HG02840 (cell line): ENCODE data around the gene ZDHHC13.

Experiments
- ATAC-seq: cut with Tn5 transposase; IDR thresholded peaks from one replicate; pipeline ENCODE4 v1.9.1; 2021; ENCODE audit warnings: mild to moderate bottlenecking, moderate library complexity, moderate number of reproducible peaks; ENCODE audit not compliant: unreplicated experiment, low FRiP score

Gene ZDHHC13

DNA sequence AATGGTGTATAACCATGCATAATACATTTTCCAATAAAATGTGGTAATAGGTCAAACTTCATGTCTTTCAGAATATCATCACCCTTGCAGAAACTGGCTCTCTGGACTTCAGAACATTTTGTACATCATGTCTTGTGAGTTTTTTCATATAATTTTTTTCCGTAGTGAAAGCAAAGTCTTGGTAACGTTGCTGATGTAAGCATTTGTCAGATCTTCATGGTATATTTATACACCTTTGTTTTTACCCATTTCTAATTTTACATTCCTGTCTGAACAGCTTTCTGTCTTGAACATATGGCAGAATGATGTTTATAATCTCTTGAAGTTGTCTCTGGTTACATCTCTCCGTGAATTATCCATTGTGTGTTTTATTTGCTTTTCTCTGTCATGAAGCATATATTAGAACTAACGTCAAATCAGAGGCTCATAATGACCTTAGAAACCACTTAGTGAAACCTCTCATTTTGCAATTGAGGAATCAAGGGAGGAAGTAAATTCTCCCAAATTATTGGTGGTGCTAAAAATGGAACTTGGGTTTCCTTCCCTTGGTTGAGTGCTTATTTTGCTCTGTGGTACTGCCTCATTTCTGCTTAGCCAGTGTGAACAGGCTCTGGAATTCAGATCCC is 47.4 kb downstream of the ZDHHC13 start:
- ATAC-seq = no peak

DNA sequence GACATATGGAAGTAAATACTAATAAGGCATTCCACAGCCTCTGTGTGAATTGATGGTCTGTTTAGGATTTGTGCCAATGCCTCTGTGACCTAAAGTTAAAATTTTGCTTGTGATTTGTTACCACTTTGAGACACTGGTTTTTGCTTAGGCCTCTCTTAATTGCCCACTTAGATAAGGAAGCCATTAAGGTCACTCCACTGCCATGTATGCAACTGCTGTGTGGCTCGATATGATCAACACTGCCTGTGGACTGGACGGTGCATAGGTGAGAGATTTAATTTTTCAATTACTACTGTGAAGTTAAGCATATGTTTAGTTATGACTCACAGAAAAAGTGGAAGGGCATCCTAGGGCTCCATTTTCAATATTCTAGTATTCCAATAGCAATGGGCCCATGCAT is 47.9 kb downstream of the ZDHHC13 start:
- no peak for ATAC-seq

DNA sequence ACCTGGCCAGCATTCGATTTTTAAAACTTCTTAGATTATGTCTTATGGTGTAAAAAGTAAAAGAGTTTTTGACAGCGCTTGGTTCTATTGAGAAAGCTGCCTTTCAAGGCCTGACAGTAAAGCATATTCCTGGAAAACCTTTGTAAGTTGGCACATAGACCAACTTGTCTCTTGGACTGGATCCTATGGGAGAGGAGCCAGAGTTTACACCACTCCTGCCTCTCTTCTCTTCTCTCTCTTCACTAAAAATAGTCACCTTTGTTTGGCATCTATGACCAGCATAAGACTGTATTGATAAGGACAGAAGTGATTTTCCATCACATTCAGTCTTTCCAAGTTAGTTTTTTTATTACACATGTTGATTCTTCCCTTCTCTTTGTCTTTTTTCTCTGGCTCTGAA is 51.1 kb downstream of the ZDHHC13 start:
- ATAC-seq = no peak

DNA sequence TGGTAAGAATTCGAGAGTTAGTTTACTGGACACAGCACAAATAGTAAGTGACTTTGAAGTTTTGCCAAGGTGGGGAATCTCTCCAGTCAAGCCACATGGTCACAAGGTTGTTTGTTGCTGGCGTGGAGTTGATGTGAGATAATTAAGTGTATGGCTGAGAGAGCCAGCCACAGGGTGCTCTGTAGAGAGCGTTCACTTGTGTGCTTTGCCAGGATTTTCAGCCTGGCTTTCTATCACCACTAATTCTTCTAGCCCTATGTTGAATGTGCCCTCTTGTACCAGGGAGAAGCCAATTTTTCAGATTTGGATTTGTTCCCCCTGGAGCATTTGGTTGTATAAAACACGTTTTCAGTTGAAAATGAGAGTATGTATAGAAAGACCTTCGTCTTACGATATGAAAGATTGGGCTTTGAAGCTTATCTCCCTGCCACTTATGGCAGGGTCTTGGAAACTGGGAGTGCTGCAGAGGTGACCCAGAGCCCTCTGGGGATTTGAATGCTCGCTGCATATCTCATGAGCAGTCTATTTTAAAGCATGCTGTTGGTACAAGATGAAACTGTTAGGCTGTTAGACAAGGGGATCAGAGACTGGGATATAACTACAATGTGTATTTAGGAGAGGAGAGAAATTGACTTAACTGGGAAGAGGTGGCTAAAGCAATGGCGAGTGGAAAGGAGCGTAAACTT is 56.2 kb downstream of the ZDHHC13 start:
- ATAC-seq = no peak

DNA sequence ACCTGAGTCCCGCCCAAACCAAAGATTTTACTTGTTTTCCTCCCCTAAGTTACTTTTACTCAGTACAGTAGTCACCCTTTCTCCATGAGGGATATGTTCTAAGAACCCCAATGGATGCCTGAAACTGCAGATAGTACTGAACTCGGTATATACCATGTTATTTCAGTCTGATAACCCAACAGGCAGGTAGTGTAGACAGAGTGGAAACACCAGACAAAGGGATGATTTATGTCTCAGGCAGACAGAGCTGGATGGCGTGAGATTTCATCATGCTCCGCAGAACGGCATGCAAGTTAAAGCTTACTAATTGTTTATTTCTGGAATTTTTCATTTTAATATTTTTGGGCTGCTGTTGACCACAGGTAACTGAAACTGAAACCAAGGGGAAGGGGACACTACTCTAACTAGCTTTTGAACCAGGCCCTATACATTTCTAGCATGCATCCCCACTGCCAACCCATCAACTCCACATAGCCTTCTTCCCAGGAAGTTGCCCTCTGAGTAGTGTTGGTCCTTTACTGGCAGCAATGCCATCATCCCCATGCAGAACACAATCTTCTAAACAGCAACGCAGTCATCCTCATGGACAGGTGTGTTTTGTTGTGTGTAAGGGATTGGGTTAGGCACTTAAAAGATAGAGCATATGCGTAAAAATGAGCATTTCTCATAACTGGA is 57.1 kb downstream of the ZDHHC13 start:
- ATAC-seq = no peak

DNA sequence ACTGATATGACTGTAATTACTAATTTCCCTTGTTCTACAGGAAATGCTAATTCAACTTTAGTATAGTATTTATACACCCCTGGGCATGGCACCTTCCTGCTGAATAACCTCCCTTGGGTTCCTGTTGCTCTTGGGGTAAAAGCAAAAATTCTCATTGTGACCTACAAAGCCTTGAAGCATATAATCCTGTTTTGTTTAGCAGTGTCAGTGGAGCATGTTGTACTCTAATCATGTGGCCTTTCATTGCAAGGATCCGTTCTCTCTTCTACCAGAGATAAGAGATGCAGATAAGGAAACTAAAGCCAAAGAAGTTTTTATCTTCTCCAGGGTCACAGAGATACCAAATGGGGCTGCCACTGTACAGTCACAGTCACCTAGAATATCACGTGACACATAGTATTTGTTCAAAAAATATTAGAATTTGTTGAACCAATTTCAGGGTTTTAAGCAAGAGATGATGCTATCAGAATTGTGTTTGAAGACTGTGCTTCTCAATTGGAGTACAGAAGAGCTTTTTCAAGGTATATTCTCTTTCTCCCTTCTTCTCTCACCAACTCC is 59.7 kb downstream of the ZDHHC13 start:
- ATAC-seq = no peak

DNA sequence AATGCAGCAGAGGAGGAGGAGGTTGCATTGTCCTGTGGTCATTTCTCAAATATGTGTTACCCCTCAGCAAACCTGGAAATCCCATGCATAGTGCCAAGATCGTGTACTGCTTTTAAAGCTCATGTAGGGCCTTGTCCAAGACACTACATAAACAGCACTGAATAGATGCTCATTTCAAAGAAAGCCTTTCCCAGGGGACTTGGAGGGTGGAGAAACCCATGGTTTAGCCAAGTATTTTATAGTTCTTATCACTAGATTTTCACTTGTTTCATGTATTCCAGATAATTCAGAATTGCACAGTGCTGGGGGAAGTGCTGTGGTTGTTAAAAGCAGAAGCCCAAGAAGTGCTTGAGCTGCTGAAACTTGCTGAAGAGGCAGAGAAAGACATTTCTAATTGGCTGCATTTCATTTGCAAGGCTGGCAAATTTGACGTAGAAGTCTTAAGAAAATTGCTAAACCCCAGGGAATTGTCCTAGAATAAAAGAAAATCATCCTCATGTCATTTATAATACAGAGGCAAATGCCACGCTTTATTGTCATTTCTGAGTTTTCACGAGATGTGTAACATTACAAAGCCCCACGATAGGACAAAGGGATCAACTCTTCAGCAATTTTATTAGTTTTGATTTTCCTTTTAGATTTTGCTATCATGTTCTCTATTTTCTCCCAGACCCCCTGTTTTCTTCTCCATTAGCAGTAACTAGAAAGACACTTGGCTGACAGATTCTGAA is 64.7 kb downstream of the ZDHHC13 start:
- ATAC-seq = no peak

DNA sequence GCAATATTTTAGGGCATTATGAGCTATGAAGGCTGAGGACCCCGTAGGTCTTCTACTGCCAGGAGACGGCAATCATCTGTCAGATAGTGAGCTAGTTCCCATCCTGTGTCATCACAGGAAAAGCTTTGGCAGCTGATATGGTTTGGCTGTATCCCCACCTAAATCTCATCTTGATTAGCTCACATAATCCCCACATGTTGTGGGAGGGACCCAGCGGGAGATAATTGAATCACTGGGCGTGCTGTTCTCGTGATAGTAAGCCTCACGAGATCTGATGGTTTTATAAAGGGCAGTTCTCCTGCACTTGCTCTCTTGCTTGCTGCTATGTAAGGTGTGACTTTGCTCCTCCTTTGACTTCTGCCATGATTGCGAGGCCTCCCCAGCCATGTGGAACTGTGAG is 66.7 kb downstream of the ZDHHC13 start:
- ATAC-seq = no peak

DNA sequence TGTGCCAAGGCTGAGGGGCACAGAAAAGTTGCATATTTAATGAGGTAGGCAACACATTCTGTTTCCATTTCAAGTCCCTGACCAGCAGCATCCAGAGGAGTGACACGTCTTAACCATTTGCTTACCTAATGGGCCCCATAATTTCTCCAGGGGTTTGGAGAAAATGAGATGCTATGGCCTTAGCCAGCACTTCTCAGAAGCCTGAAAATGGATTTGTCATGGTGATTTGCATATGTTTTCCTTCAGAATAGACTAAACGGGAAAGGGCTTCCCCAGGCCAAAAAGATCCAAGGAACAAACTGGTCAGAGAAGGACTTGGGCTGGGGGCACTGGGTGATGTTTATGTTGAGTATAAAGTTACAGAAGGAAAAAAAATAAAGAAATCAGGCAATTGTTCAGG is 68.1 kb downstream of the ZDHHC13 start:
- no peak for ATAC-seq

DNA sequence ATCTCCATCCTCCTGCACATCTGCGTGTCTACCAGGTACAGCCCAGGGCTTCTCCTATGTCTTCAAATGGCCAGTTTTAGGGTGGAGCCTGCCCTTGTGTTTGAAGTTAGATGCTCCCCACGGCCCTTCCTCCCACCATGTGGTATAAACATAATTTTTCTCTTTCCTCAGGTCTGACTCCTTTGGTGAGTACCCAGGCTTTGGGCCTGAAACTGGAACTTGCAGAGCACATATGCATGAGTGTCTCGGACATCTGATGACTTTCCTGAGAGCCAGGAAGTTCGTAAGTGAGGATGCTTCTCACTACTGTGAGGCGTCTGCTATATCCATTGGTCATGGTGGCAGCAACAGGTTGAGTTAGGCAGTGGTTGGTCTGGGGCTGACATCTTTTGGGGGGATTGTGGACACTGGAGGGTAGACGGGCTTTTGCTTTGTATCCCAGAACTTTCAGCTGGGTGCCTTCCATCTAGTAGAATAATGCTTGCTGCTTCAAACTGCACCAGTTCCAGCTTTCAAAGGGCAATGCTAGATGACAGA is 68.6 kb downstream of the ZDHHC13 start:
- ATAC-seq = no peak

DNA sequence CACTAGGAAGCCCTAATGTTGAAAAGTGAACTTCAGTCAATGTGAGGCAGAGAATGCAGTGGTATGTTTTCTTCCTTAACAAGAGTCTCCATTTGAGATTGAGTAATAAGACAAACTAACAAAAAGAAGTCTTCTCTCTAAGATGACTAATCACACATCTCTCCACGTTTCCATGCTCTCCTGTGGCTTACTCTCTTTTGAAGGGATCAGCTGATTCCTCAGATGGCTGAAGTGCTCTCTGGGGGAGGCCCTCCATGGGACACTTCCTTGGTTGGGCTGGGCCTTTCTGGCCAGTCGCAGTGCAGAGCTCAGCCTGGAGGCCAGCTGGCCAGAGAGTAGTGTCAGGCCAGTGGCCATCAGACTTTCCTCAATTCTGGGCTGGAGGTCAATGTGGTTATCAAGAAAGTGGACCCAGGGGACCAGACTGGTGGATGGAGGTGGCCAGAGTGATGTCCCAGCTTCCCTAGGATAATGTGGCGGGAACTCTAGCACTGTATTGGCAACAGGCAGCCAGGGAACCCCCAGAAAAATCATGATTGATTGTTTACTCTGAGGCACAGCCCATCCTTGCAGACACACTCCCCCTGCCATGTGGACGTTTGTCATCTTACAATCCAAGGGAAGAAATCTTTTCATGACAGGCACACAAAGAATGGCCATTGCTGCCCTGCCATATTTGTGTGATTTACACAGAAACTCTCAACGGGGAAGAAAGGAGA is 70.3 kb downstream of the ZDHHC13 start:
- ATAC-seq = no peak

DNA sequence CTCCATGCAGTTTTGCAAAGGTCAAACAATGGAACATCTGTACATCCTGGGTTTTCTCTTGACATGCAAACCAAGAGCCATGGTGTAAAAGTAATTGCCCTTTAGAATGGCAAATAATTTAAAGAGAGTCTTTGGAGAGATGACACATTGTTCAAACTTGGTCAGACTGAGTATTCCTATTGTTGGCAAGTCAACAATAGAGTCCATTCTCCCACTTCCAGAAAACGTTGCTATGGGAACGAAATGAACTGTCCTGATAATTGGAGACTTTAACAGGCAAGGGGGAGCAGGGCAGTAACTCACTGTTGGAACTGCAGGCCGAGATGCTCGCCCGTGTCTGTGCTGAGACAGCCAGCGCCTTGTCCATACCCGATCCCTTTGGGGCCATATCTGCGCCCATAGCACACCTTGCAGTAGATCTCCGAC is 70.9 kb downstream of the ZDHHC13 start:
- ATAC-seq = no peak

DNA sequence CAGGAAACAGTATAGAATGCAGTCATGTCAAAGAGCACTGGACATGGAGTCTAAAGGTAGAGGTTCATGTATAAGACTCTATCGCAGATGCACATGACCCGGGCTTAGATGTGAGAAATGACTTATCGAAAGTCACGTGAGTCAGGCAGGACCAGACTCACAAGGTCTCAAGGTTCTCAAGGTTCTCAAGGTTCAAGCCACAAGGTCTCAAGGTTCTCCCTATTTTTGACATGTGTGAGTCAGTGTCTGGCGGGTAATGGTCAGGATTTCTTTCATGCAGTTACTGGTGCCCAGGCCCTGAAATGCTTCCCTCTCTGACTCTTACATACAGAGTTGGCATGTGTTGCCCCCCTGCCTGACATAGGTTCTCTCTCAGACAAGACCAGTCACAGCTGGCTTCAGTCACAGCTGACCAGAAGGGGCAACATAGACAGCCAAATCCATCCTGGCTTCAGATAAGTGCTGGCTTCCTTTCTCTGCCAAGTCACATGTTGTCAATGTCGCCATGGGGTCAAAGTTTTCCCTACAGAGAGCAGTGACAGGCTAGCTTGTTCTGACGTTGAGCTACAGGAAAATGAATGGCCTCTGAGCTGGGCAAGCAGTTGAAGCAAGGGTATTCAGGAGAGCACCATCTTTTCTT is 74.7 kb downstream of the ZDHHC13 start:
- no peak for ATAC-seq

DNA sequence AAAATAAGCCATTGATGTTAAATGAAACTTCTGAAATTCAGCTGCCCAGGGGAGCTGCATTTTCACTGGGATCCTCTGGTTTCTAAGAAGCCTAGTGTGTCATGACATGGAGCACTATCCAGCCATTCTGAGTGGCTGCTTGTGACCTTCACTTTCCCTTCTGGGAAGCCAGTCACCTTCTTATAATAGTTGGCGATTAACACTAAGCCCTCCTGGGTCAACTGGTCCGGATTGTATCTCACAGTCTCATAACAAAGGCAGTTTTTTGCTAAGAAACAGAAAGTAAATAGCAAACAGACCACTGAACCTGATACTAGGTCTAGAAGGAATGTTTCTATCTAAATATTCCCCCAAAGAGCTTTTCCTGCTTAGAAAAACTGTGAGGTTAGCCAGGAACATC is 76.9 kb downstream of the ZDHHC13 start:
- ATAC-seq = no peak

DNA sequence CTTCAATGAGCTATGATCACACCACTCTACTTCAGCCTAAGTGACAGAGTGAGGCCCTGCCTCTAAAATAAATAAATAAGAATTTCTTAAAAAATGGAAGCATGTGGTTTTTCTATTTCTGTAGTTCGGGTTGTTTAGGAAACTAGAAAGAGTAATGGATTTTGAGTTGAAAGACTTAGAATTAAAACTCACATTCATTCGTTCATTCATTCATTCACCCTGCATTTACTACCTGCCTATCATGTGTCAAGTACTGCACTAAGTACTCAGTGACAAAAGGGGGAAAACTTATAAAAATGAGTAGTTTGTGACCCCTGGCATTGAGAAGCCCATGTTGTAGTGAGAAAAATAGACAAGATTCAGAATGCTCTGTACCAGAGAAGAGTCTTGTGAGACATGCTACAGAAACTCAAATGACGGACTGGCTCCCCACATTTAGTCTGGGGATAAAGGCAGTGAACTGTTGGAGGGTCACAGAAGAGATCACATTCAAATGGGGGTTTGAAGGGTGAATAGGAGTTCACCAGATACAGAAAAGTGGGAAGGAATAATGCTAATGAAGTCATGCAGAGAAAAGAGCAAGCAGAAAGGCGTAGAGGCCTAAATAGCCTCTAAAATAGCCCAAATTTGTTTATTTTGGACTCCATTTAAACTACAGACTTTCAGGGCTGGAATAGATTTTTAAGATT is 77.8 kb downstream of the ZDHHC13 start:
- ATAC-seq = no peak

DNA sequence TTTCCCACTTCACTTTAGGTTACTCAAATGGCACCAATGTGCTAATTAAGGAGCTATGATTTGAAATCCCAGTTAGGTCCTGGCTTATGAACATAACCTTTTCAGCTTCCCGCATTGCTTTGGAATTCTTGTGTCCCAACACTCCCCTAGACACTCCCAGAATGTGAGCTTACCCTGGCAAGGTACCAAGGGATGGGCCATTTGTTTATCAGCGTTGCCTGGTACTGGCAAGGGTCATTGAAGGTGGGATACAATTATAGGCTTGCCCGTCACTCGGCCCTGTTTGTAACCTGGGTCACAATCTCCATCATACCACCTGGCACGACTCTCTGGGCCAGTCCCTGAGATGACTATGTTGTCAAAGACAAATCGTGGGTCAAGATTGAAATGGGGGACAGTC is 79.5 kb downstream of the ZDHHC13 start:
- ATAC-seq = no peak

DNA sequence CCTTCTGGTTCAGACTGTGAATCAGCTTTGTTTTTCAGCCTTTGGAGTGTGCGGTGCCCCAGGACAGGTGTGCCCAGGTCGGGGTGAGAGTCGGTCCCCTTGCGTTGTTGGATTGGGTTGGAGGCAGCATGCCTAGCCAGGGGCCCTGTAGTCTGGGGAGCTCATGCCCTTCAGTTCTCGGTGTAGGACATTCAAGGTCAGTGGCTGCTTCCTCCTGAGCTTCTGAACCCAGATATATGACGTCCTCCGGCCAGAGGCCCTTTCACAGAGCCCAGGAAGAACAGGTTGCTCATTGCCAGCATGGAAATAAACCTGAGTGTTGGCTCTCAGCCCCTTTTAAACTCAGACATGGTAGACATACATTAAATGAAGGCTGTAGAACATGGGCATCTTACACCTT is 82.1 kb downstream of the ZDHHC13 start:
- no peak for ATAC-seq

DNA sequence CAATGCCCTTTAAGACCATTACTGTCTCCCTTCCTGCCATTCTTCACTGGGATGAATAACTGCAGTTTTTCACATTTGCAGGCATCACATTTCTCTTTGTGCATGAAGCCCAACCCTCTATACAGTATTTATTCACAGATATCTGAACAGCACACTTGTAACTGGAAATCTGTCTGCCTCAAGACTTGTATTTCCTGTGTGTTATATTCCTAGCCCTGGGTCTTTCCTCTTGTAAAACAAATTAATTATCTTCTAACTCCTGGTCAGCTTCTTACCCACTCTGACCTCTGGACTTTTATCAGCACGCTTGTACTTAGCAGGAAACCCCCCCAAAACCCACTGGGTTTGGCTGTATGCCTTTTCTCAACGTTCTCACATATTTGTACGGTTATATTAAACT is 82.8 kb downstream of the ZDHHC13 start:
- no peak for ATAC-seq
